HG02623 (cell line): ENCODE measurements around the gene ANGPTL4.
A peak's percentile ranks its signal among the peaks of the same experiment; 100 is the strongest.
"Not testable (repeated sequence)": the region's sequence is repeated elsewhere in the genome, so short reads cannot be mapped to it uniquely, and the experiment has no call there.

Experiments used
- ATAC-seq: cut with Tn5 transposase; IDR thresholded peaks from one replicate; pipeline ENCODE4 v1.9.1; 2021; ENCODE audit warnings: moderate library complexity; ENCODE audit not compliant: unreplicated experiment

Gene ANGPTL4

GRCh38 chr19:8404391-8405151 is 40.6 kb downstream of the ANGPTL4 start:
- no peak for ATAC-seq

- not testable (repeated sequence) for ATAC-seq
Observed at GRCh38 chr19:8410718-8411117, 46.8 kb downstream of the ANGPTL4 start.

- peak; percentile 97 for ATAC-seq
Observed at GRCh38 chr19:8412783-8413628, 49.1 kb downstream of the ANGPTL4 start, which contains the start of gene MARCHF2. MARCHF2 (plus strand) TSS chr19:8413305; CDS start chr19:8421841, 8,536 bp downstream.

GRCh38 chr19:8413629-8413995 is 49.7 kb downstream of the ANGPTL4 start:
- ATAC-seq: no peak

GRCh38 chr19:8416796-8417195 is 52.8 kb downstream of the ANGPTL4 start:
- ATAC-seq: no peak

- ATAC-seq: no peak
Observed at GRCh38 chr19:8421484-8422461, 57.8 kb downstream of the ANGPTL4 start.

GRCh38 chr19:8423817-8424223 is 59.9 kb downstream of the ANGPTL4 start:
- no peak for ATAC-seq
